Stimulated activated CD8-positive, alpha-beta memory T cell treated with anti-CD3 and anti-CD28 coated beads, Interleukin-12 subunit alpha, Interleukin-12 subunit beta, amount 100 ng/mL, for 1 hour (primary cell): ENCODE measurements around the gene TINAG.

Experiments
- DNase-seq: peaks from one replicate; pipeline ENCODE4 v3.0.0-alpha.2; 2020; ENCODE audit warnings: low read depth

The TINAG gene

GRCh38 chr6:54431466-54431865 is 123.2 kb downstream of the TINAG start:
- DNase-seq: no peak
